ENCODE results near the gene LKAAEAR1. TPM values are rescaled to one million over a fixed set of nuclear protein-coding genes. Genes with fewer than 3 reads are reported as not detected.

LKAAEAR1 gene
- total RNA-seq, 1 experiment from 2014 or later: 1.7 TPM

- TF ChIP-seq ATF1 (CRISPR knock-in tag; IDR thresholded peaks at IDR 0.05) (no peak), IRF1 (CRISPR knock-in tag; IDR thresholded peaks at IDR 0.05) (no peak), FOXP4 (CRISPR knock-in tag; IDR thresholded peaks at IDR 0.05) (no peak), ZNF317 (CRISPR knock-in tag; IDR thresholded peaks at IDR 0.05; ENCODE audit: borderline replicate concordance, low read depth) (no peak), NFATC4 (CRISPR knock-in tag; IDR thresholded peaks at IDR 0.05) (no peak)
Observed at GRCh38 chr20:64110411-64111068, 26.3 kb upstream of the LKAAEAR1 start (continued).

- ATAC-seq (no peak), DNase-seq (ENCODE audit: low spot score) (peak; percentile 10)
- Mint-ChIP-seq H3K27ac (no peak overlapping the region), H3K4me3 (no peak overlapping the region), H3K9me3 (no peaks in the 10 kb centered on the region), H3K4me1 (no peaks in the 10 kb centered on the region), H3K27me3 (ENCODE audit: low read depth) (no peaks in the 10 kb centered on the region), H3K36me3 (no peaks in the 10 kb centered on the region)
- CTCF ChIA-PET: interaction anchor here (1.9 to 2.4 kb wide), 2 partner anchors 10 to 26 kb away, joined by 7 to 10 read pairs; partner anchors contain the start of gene LKAAEAR1
- POLR2A ChIA-PET: no interaction called here
- TF ChIP-seq ZNF121 (CRISPR knock-in tag; IDR thresholded peaks at IDR 0.05): no peak
- no peak for TF ChIP-seq CREM (CRISPR knock-in tag; IDR thresholded peaks at IDR 0.05)
- no peak for TF ChIP-seq KAT7 (CRISPR knock-in tag; IDR thresholded peaks at IDR 0.05; ENCODE audit: borderline replicate concordance)
- no peak for TF ChIP-seq ERG (CRISPR knock-in tag; IDR thresholded peaks at IDR 0.05)
- no peak for TF ChIP-seq GTF2I (CRISPR knock-in tag; conservative IDR thresholded peaks at IDR 0.05)
- no peak for TF ChIP-seq ZNF138 (CRISPR knock-in tag; conservative IDR thresholded peaks at IDR 0.05)
- no peak for TF ChIP-seq ZNF317 (CRISPR knock-in tag; IDR thresholded peaks at IDR 0.05; ENCODE audit: borderline replicate concordance, low read depth)
- no peak for TF ChIP-seq ZMAT4 (CRISPR knock-in tag; IDR thresholded peaks at IDR 0.05)
- TF ChIP-seq CREB1 (CRISPR knock-in tag; IDR thresholded peaks at IDR 0.05): no peak
- no peak for TF ChIP-seq MLX (CRISPR knock-in tag; IDR thresholded peaks at IDR 0.05)
- no peak for TF ChIP-seq SOX15 (CRISPR knock-in tag; IDR thresholded peaks at IDR 0.05)
- no peak for TF ChIP-seq ZNF281 (CRISPR knock-in tag; IDR thresholded peaks at IDR 0.05)
- TF ChIP-seq TP53 (CRISPR knock-in tag; IDR thresholded peaks at IDR 0.05): no peak
- TF ChIP-seq JAZF1 (CRISPR knock-in tag; IDR thresholded peaks at IDR 0.05): no peak
Observed at GRCh38 chr20:64109831-64110391, 25.7 kb upstream of the LKAAEAR1 start.

Data from WTC11 (cell line).